ENCODE measurements around the gene ZBTB24.

- TF ChIP-seq CTCF (IDR thresholded peaks at IDR 0.05) (peak; percentile 20 to 49 (median 36)), EP300 (IDR thresholded peaks at IDR 0.05) (no peak)
Measured at GRCh38 chr6:109526905-109527628, 44.0 kb upstream of the ZBTB24 start.
